GM21360 (cell line): ENCODE measurements around the gene LSR.

Experiments used
- ATAC-seq: cut with Tn5 transposase; IDR thresholded peaks from one replicate; pipeline ENCODE4 v1.9.1; 2021; ENCODE audit warnings: mild to moderate bottlenecking, moderate library complexity; ENCODE audit not compliant: unreplicated experiment

LSR gene

DNA sequence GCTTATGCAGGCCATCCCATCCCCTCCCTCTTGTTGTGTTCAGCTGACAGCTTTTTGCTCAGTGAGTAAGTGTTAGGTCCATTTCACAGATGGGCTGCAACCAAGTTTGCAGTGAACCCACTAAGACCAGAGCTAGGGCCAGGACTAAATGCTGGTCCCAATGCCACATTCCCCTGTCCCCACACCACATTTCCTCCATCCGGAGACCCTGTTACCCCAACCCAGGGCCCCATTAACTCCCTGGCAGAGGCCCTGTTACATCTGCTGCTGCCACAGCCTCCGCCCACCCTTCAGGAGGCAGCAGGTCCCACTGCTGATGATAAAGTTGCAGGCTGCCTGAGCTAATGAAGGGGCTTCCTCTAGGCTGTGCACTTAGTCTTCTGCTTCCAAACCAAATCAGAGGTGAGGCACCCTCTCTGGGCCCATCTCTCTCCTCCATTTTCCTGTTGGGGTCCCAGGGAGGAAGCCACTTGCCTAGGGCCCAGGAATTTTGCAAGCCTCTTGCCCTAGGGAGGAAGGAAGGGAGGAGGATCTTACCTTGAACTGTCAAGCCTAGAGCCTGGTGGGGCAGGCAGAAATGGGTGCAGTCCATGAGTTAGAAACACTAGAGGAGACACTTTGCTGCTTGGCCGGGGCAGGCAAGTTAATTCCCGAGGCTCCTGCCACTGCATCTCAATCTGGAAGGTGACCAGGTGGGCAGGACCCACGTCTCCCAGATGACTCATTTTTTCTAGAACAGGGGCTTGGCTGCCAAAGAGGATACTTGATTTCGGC, 16.5 kb downstream of the LSR start:
- ATAC-seq, result no peak

DNA sequence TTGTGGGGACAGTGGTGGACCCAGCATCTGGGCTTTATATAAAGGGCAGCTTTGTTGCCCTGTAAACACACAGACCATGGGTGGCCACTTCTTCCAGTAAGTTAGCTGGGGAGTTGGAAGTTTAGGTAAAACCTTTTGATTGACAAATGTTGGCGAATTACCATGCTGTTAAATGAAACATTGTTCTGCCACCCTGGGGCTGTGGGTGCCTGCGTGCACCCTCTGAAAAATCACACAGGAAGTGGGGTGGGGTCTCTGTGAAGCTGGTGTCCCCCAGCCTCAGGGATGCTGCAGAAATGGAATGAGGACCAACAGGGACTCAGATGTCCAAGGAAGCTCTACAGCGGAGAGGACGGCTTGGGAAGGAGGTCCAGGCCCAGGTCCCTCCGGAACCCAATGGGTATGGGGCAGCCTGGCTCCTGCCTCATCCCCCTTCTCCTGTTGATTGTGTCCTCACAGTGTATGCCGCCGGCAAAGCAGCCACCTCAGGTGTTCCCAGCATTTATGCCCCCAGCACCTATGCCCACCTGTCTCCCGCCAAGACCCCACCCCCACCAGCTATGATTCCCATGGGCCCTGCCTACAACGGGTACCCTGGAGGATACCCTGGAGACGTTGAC, 17.2 kb downstream of the LSR start:
- ATAC-seq, result no peak

DNA sequence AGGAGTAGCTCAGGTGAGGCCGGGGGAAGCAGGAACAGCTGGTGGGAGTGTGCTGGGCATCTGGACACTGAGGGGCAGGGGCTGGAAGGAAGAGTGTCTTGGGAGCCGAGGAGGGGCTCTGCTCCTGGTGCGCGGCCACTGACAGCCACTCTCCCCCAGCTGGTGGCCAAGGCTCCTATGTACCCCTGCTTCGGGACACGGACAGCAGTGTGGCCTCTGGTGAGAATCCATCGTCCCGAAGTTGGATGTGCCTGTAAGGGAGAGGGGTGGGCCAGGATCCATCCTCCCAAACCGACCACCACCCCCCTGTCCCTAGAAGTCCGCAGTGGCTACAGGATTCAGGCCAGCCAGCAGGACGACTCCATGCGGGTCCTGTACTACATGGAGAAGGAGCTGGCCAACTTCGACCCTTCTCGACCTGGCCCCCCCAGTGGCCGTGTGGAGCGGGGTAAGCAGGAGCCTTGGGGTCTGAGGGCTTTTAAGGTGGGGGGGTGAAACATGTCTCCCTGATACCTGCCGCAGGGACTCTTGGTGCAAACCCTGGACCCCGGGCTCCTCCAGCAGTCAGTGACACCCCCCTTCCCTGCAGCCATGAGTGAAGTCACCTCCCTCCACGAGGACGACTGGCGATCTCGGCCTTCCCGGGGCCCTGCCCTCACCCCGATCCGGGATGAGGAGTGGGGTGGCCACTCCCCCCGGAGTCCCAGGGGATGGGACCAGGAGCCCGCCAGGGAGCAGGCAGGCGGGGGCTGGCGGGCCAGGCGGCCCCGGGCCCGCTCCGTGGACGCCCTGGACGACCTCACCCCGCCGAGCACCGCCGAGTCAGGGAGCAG, 17.9 kb downstream of the LSR start:
- no peak for ATAC-seq

DNA sequence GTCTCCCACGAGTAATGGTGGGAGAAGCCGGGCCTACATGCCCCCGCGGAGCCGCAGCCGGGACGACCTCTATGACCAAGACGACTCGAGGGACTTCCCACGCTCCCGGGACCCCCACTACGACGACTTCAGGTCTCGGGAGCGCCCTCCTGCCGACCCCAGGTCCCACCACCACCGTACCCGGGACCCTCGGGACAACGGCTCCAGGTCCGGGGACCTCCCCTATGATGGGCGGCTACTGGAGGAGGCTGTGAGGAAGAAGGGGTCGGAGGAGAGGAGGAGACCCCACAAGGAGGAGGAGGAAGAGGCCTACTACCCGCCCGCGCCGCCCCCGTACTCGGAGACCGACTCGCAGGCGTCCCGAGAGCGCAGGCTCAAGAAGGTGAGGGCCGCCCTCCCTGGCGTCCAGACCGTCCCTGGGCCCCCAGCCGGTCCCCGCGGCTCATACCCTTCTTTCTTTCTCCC, 18.6 kb downstream of the LSR start:
- ATAC-seq, result no peak

DNA sequence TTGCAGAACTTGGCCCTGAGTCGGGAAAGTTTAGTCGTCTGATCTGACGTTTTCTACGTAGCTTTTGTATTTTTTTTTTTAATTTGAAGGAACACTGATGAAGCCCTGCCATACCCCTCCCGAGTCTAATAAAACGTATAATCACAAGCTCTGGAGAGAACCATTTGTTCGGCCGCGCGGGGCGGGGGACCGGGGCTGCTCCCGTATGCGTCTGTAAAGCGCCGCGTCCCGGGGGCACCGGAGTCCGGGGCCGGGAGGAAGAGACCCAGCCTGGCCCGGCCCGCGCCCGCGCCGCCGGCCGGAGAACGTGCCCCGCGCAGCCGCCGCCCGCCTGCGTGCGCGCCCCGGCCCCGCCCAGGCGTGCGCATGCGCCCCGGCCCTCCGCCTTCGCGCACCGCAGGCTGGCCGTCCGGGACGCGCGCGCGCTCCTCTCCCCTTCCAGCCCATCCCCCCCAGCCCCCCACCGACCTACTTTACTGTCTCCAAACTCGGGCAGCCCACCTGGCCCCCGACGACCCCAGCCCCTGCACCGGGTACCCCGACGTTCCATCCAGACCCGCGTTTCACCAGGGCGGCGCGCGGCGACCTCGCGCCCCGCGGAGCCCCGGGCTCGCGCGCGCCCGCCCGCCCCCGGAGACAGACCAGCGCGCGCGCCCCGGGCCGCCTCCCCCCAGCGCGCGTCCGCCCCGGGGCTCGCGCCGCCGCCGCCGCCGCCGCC, 19.2 kb downstream of the LSR start:
- ATAC-seq, result peak; percentile 35

DNA sequence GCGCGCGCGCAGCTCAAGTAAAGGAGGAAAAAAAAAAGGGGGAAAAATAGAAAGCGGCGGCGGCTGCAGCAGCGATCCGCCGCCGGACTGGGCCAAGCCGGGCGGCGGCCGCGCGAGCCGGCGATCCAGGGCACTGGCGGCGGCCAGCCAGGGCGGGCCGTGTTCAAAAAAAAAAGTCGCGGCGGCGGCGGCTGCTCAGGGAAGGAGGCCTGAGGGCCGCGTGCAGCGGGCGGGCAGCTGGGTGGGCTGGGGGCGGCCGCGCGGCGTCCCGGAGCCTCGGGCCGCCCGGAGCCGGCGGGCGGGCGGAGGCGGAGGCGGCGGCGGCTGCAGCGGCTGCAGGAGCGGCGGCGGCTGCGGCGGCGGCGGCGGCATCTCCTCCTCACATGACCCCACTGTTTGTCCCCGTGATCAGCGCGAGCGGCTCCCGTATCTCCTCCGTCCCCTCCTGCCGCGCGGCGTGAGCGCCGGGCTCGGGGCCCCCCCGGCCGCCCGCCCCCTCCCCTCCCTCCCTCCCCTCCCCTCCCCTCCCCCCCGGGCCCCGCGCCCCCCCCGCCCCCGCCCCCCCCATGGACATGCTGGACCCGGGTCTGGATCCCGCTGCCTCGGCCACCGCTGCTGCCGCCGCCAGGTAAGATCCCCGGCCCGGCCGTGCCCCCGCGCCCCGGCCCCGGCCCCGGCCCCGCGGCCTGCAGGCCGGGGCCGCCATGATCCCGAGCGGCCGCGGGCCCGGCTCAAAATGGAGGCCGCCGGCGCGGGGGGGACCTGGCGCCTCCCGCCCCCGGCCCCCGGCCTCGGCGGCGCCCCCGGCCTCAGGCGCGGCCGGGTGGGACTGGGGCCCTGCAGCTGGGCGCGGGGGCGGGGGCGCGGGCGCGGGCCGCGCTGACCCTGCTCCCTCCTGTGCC, 20.0 kb downstream of the LSR start, which contains the start of gene USF2:
Gene USF2, plus strand, starts transcription at position 427 of the 902 bp plus-strand sequence. Its CDS starts 140 bp downstream, at position 567.
- ATAC-seq, result peak; percentile 14

DNA sequence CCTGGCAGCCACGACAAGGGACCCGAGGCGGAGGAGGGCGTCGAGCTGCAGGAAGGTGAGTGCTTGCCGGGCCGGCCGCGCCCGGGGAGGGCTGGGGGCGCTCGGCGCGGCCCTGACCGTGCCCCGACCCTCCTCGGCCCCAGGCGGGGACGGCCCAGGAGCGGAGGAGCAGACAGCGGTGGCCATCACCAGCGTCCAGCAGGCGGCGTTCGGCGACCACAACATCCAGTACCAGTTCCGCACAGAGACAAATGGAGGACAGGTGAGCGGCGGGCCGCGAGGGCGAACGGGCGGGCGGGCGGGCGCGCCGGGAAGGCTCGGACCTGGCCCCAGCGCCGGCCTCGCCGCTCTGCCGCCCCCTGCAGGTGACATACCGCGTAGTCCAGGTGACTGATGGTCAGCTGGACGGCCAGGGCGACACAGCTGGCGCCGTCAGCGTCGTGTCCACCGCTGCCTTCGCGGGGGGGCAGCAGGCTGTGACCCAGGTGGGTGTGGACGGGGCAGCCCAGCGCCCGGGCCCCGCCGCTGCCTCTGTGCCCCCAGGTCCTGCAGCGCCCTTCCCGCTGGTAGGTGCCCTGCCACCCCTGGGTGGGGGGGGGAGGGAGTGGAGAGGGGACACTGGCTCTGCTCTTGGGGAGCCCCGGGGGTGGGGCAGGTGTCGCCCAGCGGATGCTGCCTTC, 20.8 kb downstream of the LSR start:
- ATAC-seq, result peak; percentile 51

DNA sequence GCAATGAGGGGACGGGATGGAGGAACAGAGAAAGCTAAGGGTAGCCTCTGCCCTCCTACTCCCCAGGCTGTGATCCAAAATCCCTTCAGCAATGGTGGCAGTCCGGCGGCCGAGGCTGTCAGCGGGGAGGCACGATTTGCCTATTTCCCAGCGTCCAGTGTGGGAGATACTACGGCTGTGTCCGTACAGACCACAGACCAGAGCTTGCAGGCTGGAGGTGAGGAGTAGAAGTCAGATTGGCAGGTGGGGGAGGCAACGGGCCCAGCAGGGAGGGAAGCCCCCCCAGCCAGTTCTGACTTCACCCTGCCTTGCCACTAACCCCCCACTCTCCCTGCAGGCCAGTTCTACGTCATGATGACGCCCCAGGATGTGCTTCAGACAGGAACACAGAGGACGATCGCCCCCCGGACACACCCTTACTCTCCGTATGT, 21.6 kb downstream of the LSR start:
- ATAC-seq, result no peak

DNA sequence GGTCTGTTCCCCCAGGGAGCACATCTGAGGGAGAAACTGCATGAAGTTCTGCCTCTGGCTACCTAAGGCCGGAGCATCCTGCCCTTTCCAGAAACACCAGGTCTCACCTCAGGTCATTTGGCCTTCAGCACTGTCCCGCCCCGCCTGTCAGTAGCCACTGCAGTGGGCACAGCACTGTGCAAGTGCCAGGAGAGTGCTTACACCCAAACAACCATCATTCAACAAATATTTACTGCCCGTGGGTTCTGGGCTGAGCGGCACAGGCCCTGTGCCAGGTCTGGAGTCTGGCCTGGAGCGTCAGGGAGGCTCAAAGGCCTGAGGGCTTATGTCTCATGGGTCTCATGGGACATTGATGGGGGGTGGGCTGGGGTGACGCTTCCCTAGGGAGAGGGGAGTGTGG, 22.7 kb downstream of the LSR start:
- ATAC-seq, result no peak

DNA sequence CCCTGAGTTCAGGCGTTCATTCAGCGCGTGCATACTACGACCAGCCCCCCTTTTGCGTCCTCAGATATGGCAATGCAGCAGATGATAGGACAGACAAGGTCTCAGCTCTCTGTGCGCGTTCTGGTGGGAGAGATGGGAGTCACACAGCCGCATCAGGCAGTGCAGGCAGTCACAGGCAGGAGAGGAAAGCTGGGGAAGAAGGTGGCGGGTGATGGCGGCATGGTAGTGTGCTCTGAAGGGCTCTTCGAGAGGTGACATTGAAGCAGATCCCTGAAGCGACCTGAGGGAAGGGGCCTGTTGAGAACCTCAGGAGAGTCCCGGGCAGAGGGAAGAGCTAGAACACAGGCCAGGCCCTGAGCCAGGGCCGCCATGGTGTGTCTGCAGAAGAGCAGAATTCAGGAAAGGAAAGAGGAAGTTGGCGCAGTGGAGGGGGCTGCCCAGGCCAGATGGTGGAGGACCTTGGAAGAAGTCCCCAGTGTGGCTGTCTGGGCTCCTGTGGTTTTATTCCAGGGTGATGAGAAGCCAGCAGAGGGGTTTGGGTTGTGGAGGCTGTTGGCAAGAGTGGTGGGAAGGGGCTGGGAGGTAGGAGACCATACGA, 23.4 kb downstream of the LSR start:
- no peak for ATAC-seq

DNA sequence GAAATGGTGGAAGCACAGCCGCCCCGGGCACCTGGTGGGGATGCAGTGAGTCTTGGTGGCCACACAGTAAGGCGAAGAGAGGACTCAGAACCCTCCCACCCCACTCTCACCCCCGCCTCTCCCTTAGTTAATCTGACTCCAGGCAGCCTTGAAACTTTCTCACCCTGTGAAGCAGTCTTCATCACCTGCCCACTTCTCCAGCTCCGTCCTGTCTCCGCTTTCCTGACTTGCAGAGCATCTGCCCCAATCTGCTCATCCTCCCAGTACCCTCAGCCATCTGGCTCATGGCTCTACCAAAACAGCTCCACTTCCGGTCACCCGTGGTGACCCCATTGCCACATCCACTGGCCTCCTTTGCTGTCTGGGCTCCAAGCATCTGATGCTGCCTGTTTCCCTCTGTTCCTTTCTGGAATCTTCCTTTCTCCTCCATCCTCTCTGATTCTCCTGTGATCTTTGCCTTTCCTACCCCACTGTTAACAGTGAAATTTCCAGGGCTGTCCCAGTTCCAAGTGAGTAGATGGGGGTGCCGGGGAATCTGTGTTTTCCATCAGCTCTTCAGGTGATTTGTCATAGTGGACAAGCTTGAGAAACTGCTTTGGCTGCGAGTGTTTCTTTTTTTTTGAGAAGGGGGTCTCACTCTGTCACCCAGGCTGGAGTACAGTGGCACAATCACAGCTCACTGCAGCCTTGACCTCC, 24.3 kb downstream of the LSR start:
- ATAC-seq, result no peak

DNA sequence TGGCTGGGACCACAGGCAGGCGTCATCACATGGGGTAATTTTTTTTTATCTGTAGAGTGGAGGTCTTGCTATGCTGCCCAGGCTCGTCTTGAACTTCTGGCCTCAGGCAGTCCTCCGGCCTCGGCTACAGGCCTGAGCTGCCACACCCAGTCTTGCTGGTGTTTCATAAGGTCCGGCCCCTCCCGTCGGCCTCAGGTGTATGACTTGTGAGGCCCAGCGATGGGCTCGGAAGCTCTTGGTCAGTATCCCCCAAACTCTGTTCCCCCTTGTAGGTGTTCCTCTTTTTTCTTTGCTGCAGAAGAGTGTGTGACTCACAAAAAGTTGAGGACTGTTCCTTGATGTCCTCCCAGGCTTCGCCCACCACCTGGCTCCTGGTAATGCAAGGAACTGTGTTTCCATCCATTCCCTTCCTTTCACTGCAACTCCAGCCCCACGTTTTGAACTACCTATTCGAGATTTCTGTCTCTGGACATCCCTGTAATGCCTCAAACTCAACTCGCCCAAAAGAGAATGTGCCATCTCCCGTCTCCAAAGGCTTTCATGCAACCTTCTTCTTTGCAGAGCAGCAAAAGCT, 25.0 kb downstream of the LSR start:
- no peak for ATAC-seq

DNA sequence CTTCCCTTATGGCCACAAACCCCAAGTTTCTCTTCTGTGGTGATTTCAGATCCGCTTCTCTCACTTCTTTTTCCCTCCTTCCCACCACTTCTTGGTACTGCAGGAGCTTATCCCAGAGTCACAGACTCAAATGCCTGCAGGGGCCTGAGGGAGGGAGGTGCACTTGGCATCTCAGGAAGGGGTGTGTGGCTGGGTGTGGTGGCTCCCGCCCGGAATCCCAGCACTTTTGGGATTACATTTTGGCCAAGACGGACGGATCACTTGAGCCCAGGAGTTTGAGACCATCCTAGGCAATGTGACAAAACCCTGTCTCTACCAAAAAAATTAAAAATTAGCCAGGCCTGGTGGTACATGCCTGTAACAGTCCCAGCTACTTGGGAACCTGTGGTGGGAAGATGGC, 25.5 kb downstream of the LSR start:
- no peak for ATAC-seq

DNA sequence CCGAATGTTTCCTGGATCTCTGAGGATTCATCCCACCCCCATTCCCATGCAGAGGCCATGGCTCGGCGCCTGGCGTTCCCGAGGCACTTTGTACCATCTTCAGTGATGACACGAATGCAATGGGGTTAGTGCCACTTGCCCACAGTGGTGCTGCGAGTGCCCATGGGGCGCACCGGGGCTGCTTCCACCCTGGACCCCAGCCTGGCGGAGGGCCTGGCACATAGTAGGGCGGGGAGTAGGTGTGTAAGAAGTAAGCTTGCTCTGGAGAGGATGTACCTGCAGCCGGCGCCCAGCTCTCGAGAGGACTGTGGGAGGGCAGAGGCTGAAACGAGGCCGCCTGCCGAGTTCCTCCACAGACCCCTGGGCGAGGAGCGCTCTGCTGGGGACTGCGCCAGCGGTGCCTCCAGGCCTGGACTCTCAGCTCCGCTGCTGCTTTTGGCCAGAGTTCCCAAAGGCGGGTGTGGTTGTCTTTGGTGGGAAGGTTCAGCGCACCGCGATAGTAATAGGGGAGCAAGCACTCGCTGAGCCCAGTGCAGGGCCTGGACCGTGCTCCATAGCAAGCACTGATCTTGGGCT, 28.0 kb downstream of the LSR start:
- no peak for ATAC-seq

DNA sequence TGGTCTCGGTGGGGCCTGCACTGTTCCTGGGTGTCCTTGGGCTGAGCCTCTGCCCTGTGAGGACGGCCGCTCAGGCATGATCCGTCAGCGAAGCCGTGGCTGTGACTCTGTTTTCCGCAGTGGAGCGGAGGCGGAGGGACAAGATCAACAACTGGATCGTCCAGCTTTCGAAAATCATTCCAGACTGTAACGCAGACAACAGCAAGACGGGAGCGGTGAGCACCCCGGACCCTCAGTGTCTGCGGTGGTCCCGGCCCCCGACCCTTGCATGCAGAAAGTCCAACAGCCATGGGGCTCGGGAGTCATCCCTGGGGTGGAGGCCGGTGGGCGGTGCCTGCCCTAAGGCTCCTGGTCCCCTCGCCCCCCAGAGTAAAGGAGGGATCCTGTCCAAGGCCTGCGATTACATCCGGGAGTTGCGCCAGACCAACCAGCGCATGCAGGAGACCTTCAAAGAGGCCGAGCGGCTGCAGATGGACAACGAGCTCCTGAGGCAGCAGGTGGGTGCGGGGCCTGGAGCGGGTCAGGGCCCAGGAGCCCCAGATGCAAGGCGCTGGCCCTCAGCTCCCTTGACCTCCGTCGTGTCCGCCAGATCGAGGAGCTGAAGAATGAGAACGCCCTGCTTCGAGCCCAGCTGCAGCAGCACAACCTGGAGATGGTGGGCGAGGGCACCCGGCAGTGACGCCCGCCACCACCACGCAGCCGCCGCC, 29.9 kb downstream of the LSR start:
- ATAC-seq, result no peak

DNA sequence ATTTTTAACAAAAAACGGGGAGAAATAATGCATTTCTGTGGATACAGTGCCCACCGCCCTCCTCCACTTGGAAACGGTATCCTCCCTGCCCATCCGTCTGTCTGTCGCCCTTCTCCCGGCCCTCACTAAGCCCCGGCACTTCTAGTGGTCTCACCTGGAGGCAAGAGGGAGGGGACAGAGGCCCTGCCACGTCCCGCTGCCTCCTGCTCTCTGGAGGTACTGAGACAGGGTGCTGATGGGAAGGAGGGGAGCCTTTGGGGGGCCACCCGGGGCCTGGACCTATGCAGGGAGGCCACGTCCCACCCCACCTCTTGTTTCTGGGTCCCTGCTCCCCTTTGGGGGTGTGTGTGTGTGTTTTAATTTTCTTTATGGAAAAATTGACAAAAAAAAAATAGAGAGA, 30.6 kb downstream of the LSR start:
- ATAC-seq, result no peak
